WERI-Rb-1 (cell line): ENCODE data around the gene PTH1R.

Experiments
- DNase-seq: peaks from one replicate; pipeline ENCODE4 v3.0.0-alpha.2; 2020
- H3K27ac ChIP-seq: fragments of 250-450 bp; sonication (Bioruptor Pico); 2 replicates; pipeline ENCODE4 v1.5.1; 2020; ENCODE audit warnings: mild to moderate bottlenecking, moderate library complexity
- H3K27me3 ChIP-seq: fragments of 250-450 bp; sonication (Bioruptor Pico); 2 replicates; pipeline ENCODE4 v1.5.1; 2021; ENCODE audit warnings: mild to moderate bottlenecking, low read depth, moderate library complexity; ENCODE audit not compliant: insufficient read depth, severe bottlenecking
- H3K36me3 ChIP-seq: fragments of 250-450 bp; sonication (Bioruptor Pico); 2 replicates; pipeline ENCODE4 v1.5.1; 2020; ENCODE audit warnings: mild to moderate bottlenecking, moderate library complexity
- H3K4me3 ChIP-seq: 2 replicates; pipeline ENCODE4 v1.5.1; 2011; ENCODE audit warnings: low read depth, mild to moderate bottlenecking, control low read depth, low read length
- H3K9me3 ChIP-seq: fragments of 250-450 bp; sonication (Bioruptor Pico); 2 replicates; pipeline ENCODE4 v1.5.1; 2021; ENCODE audit warnings: mild to moderate bottlenecking, moderate library complexity; ENCODE audit not compliant: severe bottlenecking
- TF ChIP-seq, protein P1 (sequence below): IDR thresholded peaks from 2 replicates; pipeline ENCODE4 v1.5.1; 2011; ENCODE audit warnings: low read depth, mild to moderate bottlenecking, control low read depth, inconsistent platforms, low read length

PTH1R gene

GRCh38 chr3:46884427-46884826, 6.9 kb downstream of the PTH1R start:
- H3K27me3 ChIP-seq: peaks cover 15% of the 10 kb centered on the region
- H3K4me3 ChIP-seq: no peak overlapping the region
- H3K9me3 ChIP-seq: no peaks in the 10 kb centered on the region
- no peak for DNase-seq
- no peak overlapping the region for H3K27ac ChIP-seq
- TF ChIP-seq, protein P1, sequence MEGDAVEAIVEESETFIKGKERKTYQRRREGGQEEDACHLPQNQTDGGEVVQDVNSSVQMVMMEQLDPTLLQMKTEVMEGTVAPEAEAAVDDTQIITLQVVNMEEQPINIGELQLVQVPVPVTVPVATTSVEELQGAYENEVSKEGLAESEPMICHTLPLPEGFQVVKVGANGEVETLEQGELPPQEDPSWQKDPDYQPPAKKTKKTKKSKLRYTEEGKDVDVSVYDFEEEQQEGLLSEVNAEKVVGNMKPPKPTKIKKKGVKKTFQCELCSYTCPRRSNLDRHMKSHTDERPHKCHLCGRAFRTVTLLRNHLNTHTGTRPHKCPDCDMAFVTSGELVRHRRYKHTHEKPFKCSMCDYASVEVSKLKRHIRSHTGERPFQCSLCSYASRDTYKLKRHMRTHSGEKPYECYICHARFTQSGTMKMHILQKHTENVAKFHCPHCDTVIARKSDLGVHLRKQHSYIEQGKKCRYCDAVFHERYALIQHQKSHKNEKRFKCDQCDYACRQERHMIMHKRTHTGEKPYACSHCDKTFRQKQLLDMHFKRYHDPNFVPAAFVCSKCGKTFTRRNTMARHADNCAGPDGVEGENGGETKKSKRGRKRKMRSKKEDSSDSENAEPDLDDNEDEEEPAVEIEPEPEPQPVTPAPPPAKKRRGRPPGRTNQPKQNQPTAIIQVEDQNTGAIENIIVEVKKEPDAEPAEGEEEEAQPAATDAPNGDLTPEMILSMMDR: no peak
- no peaks in the 10 kb centered on the region for H3K36me3 ChIP-seq

GRCh38 chr3:46884929-46885328, 7.4 kb downstream of the PTH1R start:
- Histone ChIP-seq H3K4me3 (no peak overlapping the region), H3K27me3 (peaks cover 15% of the 10 kb centered on the region), H3K9me3 (no peaks in the 10 kb centered on the region), H3K27ac (no peak overlapping the region), H3K36me3 (no peaks in the 10 kb centered on the region)
- DNase-seq: no peak
- TF ChIP-seq, protein P1: no peak

- H3K36me3 ChIP-seq: no peaks in the 10 kb centered on the region
- no peak for DNase-seq
- no peak overlapping the region for H3K27ac ChIP-seq
- peaks cover 15% of the 10 kb centered on the region for H3K27me3 ChIP-seq
- TF ChIP-seq, protein P1: no peak
- no peak overlapping the region for H3K4me3 ChIP-seq
- no peaks in the 10 kb centered on the region for H3K9me3 ChIP-seq
Observed at GRCh38 chr3:46885612-46886011, 8.1 kb downstream of the PTH1R start.

DNA sequence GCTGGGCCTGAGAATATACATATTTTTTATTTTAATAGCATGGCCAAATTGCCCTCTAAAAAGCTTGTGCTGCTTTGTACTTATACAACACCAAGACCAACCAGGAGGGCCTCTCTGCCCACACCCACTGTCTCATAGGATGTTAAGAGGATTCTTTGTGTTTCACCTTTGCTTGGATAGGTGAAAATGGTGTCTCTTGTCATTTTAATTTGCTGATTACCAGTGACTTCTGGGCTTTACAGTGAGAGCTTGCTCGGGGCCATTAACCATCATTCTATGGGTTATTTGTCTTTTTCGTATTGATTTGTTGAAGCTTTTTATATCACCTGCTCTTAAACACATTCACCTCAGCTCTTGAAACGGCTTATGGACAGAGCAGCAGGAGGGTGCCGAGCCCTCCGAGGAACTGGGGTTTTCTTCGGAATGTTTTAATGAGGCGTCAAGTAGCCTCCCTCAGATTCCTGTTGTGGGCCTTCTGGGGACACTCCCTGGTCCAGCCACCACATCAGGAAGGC, 10.5 kb downstream of the PTH1R start:
- H3K27me3 ChIP-seq: peaks cover 12% of the 10 kb centered on the region

DNA sequence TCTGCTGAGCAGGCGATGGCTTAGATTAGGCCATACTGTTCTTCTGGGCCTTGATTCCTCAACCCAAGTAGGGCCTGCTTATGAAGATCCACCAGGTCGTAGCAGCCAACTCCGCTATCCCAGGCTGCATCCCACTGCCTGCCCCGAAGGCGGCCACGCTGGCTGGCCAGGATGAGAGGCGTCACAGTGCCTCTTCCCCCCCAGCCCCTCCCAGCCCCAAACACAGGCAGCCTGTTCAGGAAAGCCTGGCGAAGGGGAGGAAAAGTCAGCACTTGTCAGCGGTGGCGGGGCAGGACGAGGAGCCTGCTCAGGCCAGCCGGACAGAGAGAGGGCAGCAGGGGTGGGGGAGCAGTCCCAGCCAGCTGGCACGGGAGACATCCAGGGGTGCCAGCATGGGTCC, 11.2 kb downstream of the PTH1R start:
- Histone ChIP-seq H3K9me3 (no peaks in the 10 kb centered on the region), H3K27me3 (peaks cover 8% of the 10 kb centered on the region), H3K36me3 (no peaks in the 10 kb centered on the region), H3K27ac (no peak overlapping the region), H3K4me3 (no peak overlapping the region)
- TF ChIP-seq, protein P1: no peak
- no peak for DNase-seq

More for the DNA sequence above, 10.5 kb downstream of the PTH1R start:
- Histone ChIP-seq H3K27ac (no peak overlapping the region), H3K4me3 (no peak overlapping the region), H3K36me3 (no peaks in the 10 kb centered on the region), H3K9me3 (no peaks in the 10 kb centered on the region)
- DNase-seq: no peak
- TF ChIP-seq, protein P1: no peak
